Naive B cell (primary cell): Measurements from ENCODE around the gene USP6NL. TPM values are rescaled to one million over a fixed set of nuclear protein-coding genes. Genes with fewer than 3 reads are reported as not detected.
A peak's percentile ranks its signal among the peaks of the same experiment; 100 is the strongest.

Experiments used
- ATAC-seq, 2 donors: fragments of 150-1000 bp; cut with Tn5 transposase; 2 replicates each; pipeline ENCODE4 v1.10.0; 2021; ENCODE audit warnings: low read depth in 2 of 2, mild to moderate bottlenecking in 2 of 2, moderate library complexity in 2 of 2
- DNase-seq: peaks from one replicate; pipeline ENCODE4 v3.0.0; 2022
- H3K27ac Mint-ChIP-seq, 6 donors: one replicate each; pipeline ENCODE4 v1.8.0; 2020 to 2022; ENCODE audit warnings: mild to moderate bottlenecking in 6 of 6, mixed read lengths in 6 of 6, moderate library complexity in 5 of 6, inconsistent platforms in 2 of 6
- H3K27me3 Mint-ChIP-seq, 3 donors: one replicate each; pipeline ENCODE4 v1.8.0; 2021 to 2022; ENCODE audit warnings: mixed read lengths in 3 of 3, mild to moderate bottlenecking in 1 of 3
- H3K36me3 Mint-ChIP-seq, 2 donors: one replicate each; pipeline ENCODE4 v1.8.0; 2020 to 2022; ENCODE audit warnings: mixed read lengths in 2 of 2, inconsistent platforms in 1 of 2, mild to moderate bottlenecking in 1 of 2
- H3K4me1 Mint-ChIP-seq, 3 donors: one replicate each; pipeline ENCODE4 v1.8.0; 2020 to 2022; ENCODE audit warnings: mixed read lengths in 3 of 3, inconsistent platforms in 1 of 3, mild to moderate bottlenecking in 1 of 3, moderate library complexity in 1 of 3
- H3K4me3 Mint-ChIP-seq, 8 donors: one replicate each; pipeline ENCODE4 v1.8.0; 2020 to 2022; ENCODE audit warnings: mild to moderate bottlenecking in 8 of 8, mixed read lengths in 8 of 8, moderate library complexity in 8 of 8, inconsistent platforms in 2 of 8
- H3K9me3 Mint-ChIP-seq, 7 donors: one replicate each; pipeline ENCODE4 v1.8.0; 2020 to 2022; ENCODE audit warnings: mixed read lengths in 7 of 7, mild to moderate bottlenecking in 5 of 7, inconsistent platforms in 2 of 7, moderate library complexity in 1 of 7
- polyA plus RNA-seq, 6 donors: library from polyadenylated mRNA; unstranded; fragments of 300-500 nt; fragmentation: Illumina TruSeq; gene quantifications; one replicate each; pipeline ENCODE4 v1.2.3, GENCODE V29; 2021; ENCODE audit warnings: low read depth in 6 of 6

The USP6NL gene
- polyA plus RNA-seq, 6 donors from 2014 or later = 37.8 to 56.8 (median 50.2) TPM

- H3K27ac Mint-ChIP-seq = peak overlapping the region in 3 of 6 donors; percentile 42 to 57 (median 46)
Measured at GRCh38 chr10:11491087-11491486, 120.4 kb downstream of the USP6NL start.

GRCh38 chr10:11489591-11489990 lies 121.9 kb downstream of the USP6NL start:
- DNase-seq (no peak), ATAC-seq (no peak)
- Mint-ChIP-seq H3K9me3 (no peaks in the 10 kb centered on the region), H3K27me3 (no peaks in the 10 kb centered on the region), H3K27ac (peak overlapping the region in 4 of 6 donors; percentile 1 to 57 (median 20)), H3K36me3 (peaks cover 26 to 41% of the 10 kb centered on the region in 2 donors), H3K4me1 (peaks cover under 1 to 8% (median 4%) of the 10 kb centered on the region in 3 donors), H3K4me3 (no peak overlapping the region)

More at GRCh38 chr10:11491087-11491486, 120.4 kb downstream of the USP6NL start:
- Mint-ChIP-seq H3K36me3 (peaks cover 26 to 52% of the 10 kb centered on the region in 2 donors), H3K9me3 (no peaks in the 10 kb centered on the region), H3K27me3 (no peaks in the 10 kb centered on the region), H3K4me3 (no peak overlapping the region), H3K4me1 (peaks cover 0 to 8% (median 5%) of the 10 kb centered on the region in 3 donors)
- ATAC-seq (no peak), DNase-seq (no peak)

GRCh38 chr10:11488126-11488525 lies 123.3 kb downstream of the USP6NL start:
- Mint-ChIP-seq H3K36me3 (peaks cover 22 to 27% of the 10 kb centered on the region in 2 donors), H3K4me1 (peaks cover 15 to 18% (median 17%) of the 10 kb centered on the region in 3 donors), H3K4me3 (no peak overlapping the region), H3K27ac (peak overlapping the region in 2 of 6 donors; percentile 9 to 81), H3K27me3 (no peaks in the 10 kb centered on the region), H3K9me3 (no peaks in the 10 kb centered on the region)
- DNase-seq (no peak), ATAC-seq (no peak)

- peak; percentile 13 for DNase-seq
- peak; percentile 27 to 78 for ATAC-seq
- no peaks in the 10 kb centered on the region for H3K9me3 Mint-ChIP-seq
- H3K27me3 Mint-ChIP-seq = no peaks in the 10 kb centered on the region
- H3K4me3 Mint-ChIP-seq = peak overlapping the region in 6 of 8 donors; percentile 6 to 64 (median 50)
- H3K27ac Mint-ChIP-seq = peak overlapping the region; percentile 36 to 94 (median 82)
- H3K36me3 Mint-ChIP-seq = peaks cover 18 to 25% of the 10 kb centered on the region in 2 donors
- H3K4me1 Mint-ChIP-seq = peaks cover 23 to 44% (median 38%) of the 10 kb centered on the region in 3 donors
Measured at GRCh38 chr10:11483201-11484148, 128.0 kb downstream of the USP6NL start.

GRCh38 chr10:11482306-11482705 lies 129.1 kb downstream of the USP6NL start:
- no peak for ATAC-seq

GRCh38 chr10:11480687-11481086 lies 130.8 kb downstream of the USP6NL start:
- H3K4me3 Mint-ChIP-seq = no peak overlapping the region
- no peaks in the 10 kb centered on the region for H3K9me3 Mint-ChIP-seq

More at GRCh38 chr10:11482306-11482705, 129.1 kb downstream of the USP6NL start:
- no peak for DNase-seq
- H3K36me3 Mint-ChIP-seq = peaks cover 17 to 21% of the 10 kb centered on the region in 2 donors
- H3K27ac Mint-ChIP-seq = peak overlapping the region in 2 of 6 donors; percentile 41 to 88
- H3K27me3 Mint-ChIP-seq = no peaks in the 10 kb centered on the region
- H3K4me3 Mint-ChIP-seq = no peak overlapping the region
- H3K4me1 Mint-ChIP-seq = peaks cover 21 to 44% (median 38%) of the 10 kb centered on the region in 3 donors
- no peaks in the 10 kb centered on the region for H3K9me3 Mint-ChIP-seq

GRCh38 chr10:11479300-11479699 lies 132.2 kb downstream of the USP6NL start:
- DNase-seq (no peak), ATAC-seq (no peak)
- H3K27me3 Mint-ChIP-seq = no peaks in the 10 kb centered on the region
- H3K27ac Mint-ChIP-seq = peak overlapping the region in 3 of 6 donors; percentile 0 to 85 (median 61)
- no peaks in the 10 kb centered on the region for H3K9me3 Mint-ChIP-seq
- peaks cover 21 to 41% (median 33%) of the 10 kb centered on the region in 3 donors for H3K4me1 Mint-ChIP-seq
- H3K36me3 Mint-ChIP-seq = peaks cover 18 to 20% of the 10 kb centered on the region in 2 donors
- H3K4me3 Mint-ChIP-seq = no peak overlapping the region

More at GRCh38 chr10:11480687-11481086, 130.8 kb downstream of the USP6NL start:
- H3K4me1 Mint-ChIP-seq = peaks cover 23 to 44% (median 40%) of the 10 kb centered on the region in 3 donors
- ATAC-seq (no peak), DNase-seq (no peak)
- H3K27me3 Mint-ChIP-seq = no peaks in the 10 kb centered on the region
- peaks cover 18 to 20% of the 10 kb centered on the region in 2 donors for H3K36me3 Mint-ChIP-seq
- peak overlapping the region in 5 of 6 donors; percentile 56 to 88 (median 75) for H3K27ac Mint-ChIP-seq

- Mint-ChIP-seq H3K36me3 (peaks cover 18 to 20% of the 10 kb centered on the region in 2 donors), H3K27me3 (no peaks in the 10 kb centered on the region), H3K4me3 (no peak overlapping the region), H3K27ac (peak overlapping the region in 3 of 6 donors; percentile 0 to 78 (median 72)), H3K9me3 (no peaks in the 10 kb centered on the region), H3K4me1 (peaks cover 20 to 36% (median 29%) of the 10 kb centered on the region in 3 donors)
- ATAC-seq = no peak
- no peak for DNase-seq
Measured at GRCh38 chr10:11478807-11479206, 132.6 kb downstream of the USP6NL start.

- ATAC-seq = no peak
- peak overlapping the region in 2 of 6 donors; percentile 31 to 49 for H3K27ac Mint-ChIP-seq
Measured at GRCh38 chr10:11475831-11476434, 135.5 kb downstream of the USP6NL start.

GRCh38 chr10:11473128-11473760 lies 138.2 kb downstream of the USP6NL start:
- Mint-ChIP-seq H3K36me3 (peaks cover 10 to 14% of the 10 kb centered on the region in 2 donors), H3K4me1 (peaks cover 16 to 23% (median 21%) of the 10 kb centered on the region in 3 donors), H3K9me3 (no peaks in the 10 kb centered on the region), H3K27me3 (no peaks in the 10 kb centered on the region), H3K27ac (peak overlapping the region in 3 of 6 donors; percentile 30 to 74 (median 74)), H3K4me3 (no peak overlapping the region)
- DNase-seq (no peak), ATAC-seq (no peak)

More at GRCh38 chr10:11475831-11476434, 135.5 kb downstream of the USP6NL start:
- H3K4me1 Mint-ChIP-seq = peaks cover 13 to 18% (median 18%) of the 10 kb centered on the region in 3 donors
- H3K27me3 Mint-ChIP-seq = no peaks in the 10 kb centered on the region
- H3K4me3 Mint-ChIP-seq = no peak overlapping the region
- peaks cover 19 to 21% of the 10 kb centered on the region in 2 donors for H3K36me3 Mint-ChIP-seq
- no peak for DNase-seq
- no peaks in the 10 kb centered on the region for H3K9me3 Mint-ChIP-seq

- Mint-ChIP-seq H3K4me1 (peaks cover 21 to 26% (median 24%) of the 10 kb centered on the region in 3 donors), H3K27ac (peak overlapping the region in 4 of 6 donors; percentile 22 to 86 (median 65)), H3K4me3 (no peak overlapping the region), H3K27me3 (no peaks in the 10 kb centered on the region), H3K36me3 (peaks cover 8 to 14% of the 10 kb centered on the region in 2 donors), H3K9me3 (no peaks in the 10 kb centered on the region)
- ATAC-seq (peak; percentile 65 to 72), DNase-seq (peak; percentile 45)
Measured at GRCh38 chr10:11472158-11472753, 139.2 kb downstream of the USP6NL start.

- Mint-ChIP-seq H3K36me3 (peaks cover 7 to 14% of the 10 kb centered on the region in 2 donors), H3K4me3 (no peak overlapping the region), H3K27me3 (no peaks in the 10 kb centered on the region), H3K27ac (peak overlapping the region in 3 of 6 donors; percentile 4 to 89 (median 58)), H3K9me3 (no peaks in the 10 kb centered on the region), H3K4me1 (peaks cover 18 to 26% (median 24%) of the 10 kb centered on the region in 3 donors)
- DNase-seq (no peak), ATAC-seq (no peak)
Measured at GRCh38 chr10:11469575-11470391, 141.7 kb downstream of the USP6NL start.
